GM18870 (cell line): ENCODE results near the gene TRIML2.

ENCODE experiments used
- ATAC-seq: cut with Tn5 transposase; IDR thresholded peaks from one replicate; pipeline ENCODE4 v1.9.1; 2021; ENCODE audit warnings: moderate library complexity; ENCODE audit not compliant: unreplicated experiment

TRIML2 gene

GRCh38 chr4:188109157-188109755, at the start of gene TRIML2:
TRIML2 (minus strand) TSS chr4:188109603; CDS start chr4:188105368, 4,235 bp downstream.
- ATAC-seq, result no peak

DNA sequence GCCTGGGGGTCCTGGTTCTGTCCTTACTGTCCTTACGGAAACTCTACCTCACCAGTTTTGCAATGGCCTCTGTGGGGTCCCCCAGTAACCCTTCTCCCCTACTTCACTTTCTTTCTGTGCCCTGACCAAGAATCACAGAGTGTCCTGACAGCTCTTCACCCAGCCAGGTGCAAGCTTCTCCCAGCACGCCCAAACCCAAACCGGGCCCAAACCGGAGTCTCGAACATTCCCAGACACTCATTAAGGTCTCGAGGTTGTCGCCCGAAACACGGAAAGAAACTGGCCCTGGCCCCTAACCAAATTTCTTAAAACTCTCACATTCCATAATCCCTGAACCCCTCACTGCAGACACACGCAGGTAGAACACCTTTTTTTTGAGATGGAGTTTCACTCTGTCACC, 48.9 kb upstream of the TRIML2 start:
- ATAC-seq, result no peak

DNA sequence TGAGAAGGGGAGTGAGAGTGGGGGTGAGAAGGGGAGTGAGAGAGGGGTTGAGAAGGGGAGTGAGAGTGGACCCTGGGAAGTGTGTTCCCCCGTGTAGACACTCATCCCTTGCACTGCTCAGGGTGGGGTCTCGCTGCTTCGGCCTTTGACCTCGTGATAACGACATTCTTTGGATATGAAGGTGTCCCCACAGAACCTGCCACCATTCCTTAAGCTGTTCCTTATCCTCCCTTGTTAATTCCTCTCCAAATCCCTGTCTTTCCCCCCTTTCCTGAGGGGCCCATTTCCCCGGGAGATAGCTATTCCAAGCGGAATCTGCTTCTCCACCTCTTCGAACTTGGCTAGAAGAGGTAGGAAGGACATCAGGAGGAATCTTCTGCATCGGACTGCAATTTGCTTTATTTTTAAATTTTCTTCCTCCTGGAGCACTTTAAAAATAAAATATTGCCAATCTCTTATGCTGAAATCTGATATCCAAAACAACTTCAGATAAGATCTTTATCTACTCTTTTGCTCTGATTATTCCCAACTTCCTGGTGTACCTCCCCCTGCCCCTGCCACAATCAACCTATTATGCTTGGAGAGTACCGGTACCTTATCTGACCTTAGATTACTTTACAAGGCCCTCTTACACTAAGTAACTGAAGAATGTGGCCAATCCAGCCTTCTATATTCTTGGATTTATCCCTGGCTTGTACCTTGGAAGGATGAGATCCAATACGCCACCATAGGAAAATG, 45.4 kb upstream of the TRIML2 start:
- ATAC-seq, result no peak

GRCh38 chr4:188147776-188148175, 38.4 kb upstream of the TRIML2 start:
- ATAC-seq, result no peak

DNA sequence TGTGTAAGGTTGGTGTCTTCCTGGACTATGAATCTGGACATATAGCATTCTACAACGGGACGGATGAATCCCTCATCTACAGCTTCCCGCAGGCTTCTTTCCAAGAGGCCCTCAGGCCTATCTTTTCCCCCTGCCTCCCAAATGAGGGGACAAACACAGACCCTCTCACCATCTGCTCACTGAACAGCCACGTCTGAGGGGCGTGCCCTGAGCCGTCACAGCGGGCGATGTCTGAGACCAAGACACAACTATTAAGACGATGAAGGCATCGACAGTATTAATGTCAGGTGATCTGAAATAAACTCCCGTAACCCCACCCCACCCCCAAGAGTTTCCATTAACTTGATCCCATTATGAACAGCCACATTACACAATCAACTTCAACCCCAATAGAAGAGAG, 37.8 kb upstream of the TRIML2 start:
- ATAC-seq, result no peak

- no peak for ATAC-seq
These were observed 37.2 kb upstream of the TRIML2 start for GRCh38 chr4:188146618-188147017.

- ATAC-seq, result no peak
These were observed 36.2 kb upstream of the TRIML2 start for GRCh38 chr4:188145601-188146000.

GRCh38 chr4:188143731-188144130, 34.3 kb upstream of the TRIML2 start:
- ATAC-seq, result no peak

DNA sequence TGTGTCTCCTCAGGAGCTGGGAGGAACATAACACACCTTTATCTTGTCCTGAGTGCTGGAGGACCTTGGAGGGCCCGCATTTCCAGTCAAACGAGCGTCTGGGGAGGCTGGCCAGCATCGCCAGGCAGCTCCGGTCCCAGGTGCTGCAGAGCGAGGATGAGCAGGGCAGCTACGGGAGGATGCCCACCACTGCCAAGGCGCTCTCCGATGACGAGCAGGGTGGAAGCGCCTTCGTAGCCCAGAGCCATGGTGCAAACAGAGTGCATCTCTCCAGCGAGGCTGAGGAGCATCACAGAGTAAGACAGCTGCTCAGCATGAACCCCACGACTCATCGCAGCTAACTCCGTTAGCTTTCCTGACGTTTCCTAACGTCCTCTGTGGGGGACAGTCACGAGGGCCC, 30.3 kb upstream of the TRIML2 start:
- ATAC-seq, result no peak

DNA sequence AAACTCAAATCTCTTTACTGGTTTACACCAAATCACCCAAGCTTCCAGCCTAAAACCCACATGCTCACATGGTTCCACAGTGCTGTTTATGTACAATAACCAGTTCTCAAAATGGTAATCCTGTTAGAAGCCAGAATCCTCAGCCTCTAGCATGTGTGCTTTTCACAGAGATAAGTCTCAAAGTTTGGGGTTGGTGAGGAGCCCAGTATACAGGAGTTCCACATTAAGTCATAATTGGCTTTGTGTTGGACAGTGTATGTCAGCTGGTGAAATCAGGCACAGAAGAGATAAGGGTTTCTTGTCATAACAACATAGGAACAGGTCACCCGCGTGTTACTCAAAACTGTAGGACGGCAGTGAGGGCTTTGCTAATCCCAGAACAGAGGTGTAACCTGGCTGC, 29.7 kb upstream of the TRIML2 start, which contains the start of gene TRIML1:
Gene TRIML1 (plus strand): TSS at position 301 of the 400 bp plus-strand sequence. CDS start 118 bp downstream, outside the sequence.
- no peak for ATAC-seq

DNA sequence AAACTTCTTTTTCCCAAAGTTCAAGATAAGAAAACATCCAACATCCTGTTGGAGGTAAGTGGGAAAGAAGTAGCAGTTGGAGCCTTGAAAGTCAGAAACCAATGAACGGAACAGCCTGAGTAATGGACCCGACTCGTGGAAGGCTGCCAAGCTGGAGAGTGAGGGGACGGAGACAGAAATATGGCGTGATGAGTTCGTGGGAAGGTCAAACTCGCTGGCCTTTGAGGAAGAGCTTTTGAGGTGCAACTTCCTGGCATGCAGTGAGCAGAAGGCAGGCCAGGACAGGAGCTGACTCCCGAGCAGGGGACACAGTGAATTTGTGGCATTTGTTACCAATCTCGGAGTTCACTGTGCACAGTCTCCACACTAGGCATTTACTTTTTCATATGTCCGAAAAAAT, 28.8 kb upstream of the TRIML2 start:
- ATAC-seq, result no peak

GRCh38 chr4:188132232-188132631, 22.8 kb upstream of the TRIML2 start:
- no peak for ATAC-seq

GRCh38 chr4:188130355-188130754, 21.0 kb upstream of the TRIML2 start:
- ATAC-seq, result no peak

DNA sequence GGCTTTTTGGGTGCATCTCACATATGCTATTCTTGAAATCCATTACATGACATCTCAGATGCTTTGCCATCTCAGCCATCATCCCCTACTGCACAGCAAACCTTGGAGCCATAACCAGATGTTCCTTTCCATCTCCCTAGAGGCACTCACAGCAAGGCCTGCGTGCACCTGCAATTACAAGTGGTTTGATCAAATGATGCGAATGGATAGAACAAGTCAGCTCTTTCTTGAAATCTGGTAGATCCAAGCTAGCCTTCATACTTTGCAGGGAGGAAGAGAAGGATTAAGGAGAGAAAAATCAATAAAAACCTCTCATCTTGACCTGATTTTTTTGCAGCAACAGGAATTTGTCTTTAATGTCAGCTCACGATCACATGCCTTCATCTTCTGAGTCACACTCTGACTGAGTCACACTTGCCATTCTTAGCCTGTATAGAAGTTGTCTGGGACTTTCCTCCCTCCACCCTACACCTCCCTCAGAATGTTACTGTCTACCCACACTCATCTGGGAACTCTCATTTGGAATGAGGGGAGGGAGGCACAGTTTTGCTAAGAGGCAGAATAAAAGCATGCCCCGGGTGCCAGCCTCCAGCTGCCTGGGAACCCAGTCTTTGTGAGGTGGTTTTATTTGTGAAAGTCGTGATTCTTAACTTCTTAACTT, 17.9 kb upstream of the TRIML2 start:
- no peak for ATAC-seq

- ATAC-seq, result no peak
These were observed 12.1 kb upstream of the TRIML2 start for GRCh38 chr4:188121530-188121929.

DNA sequence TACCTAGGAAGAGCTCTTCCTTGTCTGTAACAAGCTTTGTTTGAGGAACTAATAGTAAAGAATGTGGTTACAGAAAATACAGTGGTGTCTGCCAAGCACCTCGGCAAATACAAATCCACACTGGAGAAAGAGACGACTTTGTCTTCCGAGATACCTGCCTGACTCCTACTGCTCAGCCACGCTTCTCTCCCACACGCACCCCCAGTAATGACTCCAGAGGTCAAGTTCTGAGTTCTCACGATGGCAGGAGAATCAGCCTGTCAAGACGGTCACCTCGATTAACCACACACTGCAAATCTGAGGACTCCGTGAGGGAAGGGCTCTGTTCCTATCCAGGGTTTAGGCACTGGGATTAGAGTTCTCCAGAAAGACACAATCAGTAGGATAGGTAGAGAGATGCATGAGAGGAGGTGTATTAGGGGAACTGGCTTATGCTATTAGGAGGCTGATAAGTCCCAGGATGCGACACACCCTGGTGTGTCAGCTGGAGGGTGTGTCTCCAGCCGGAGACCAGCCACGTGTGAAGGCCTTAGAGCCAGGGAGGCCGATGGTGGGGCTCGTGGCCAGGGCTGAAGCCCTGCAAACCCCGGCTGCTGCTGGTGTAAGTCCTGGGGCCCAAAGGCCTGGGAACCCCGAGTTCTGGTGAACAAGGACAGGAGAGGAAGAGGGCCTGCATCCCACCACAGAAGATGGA, 8.4 kb upstream of the TRIML2 start:
- ATAC-seq, result no peak

- ATAC-seq, result no peak
These were observed 3.8 kb upstream of the TRIML2 start for GRCh38 chr4:188113156-188113555.

DNA sequence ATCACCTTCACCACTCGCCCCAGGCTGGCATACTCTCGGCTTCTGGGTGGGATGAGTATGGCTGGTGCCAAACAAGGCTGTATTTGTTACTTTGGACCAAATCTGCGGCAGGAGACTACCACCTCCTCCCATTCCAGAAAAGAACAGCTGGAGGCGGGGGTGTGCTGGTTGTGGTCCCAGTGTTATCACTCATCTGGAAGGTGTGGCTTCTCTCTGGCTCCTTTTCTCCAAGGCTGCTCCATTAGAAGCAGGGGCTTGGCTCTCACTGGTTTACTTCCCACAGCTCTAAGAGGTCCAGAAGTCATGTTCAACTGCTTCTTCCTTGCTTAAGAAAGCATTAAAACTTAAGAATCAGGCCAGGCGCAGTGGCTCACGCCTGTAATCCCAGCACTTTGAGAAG, 2.6 kb upstream of the TRIML2 start:
- no peak for ATAC-seq

DNA sequence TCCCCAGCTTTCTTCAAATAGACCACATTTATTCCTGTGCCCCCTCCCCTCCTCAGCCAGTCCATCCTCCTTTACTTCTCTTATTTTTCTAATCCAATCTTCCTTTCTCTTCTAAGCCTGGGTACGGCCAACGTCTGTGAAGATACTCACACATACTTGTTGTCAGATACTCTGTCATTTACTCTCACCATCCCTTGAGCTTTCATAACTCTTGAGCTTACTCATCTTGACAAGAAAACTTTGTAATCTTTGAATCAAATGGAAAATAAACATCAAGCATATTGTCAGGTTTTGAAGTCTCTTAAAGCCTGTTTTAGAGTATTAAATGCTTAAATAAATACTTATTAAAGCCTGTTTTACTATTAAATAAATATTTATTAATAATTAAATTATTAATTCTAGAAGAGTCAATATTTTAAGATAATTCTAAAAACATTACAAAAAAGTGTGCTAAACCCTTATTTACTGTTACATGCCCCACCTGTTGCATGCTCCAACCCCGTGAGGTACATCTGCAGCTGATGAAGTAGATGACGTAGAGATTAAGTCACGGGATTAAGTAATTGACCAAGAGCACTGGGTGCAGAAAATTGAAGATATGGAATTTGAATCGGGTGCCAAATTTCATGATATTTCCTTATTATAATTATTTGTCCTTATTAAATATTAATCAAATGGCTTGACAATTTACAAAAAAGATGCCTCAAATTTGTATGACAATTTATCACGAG, 1.5 kb upstream of the TRIML2 start:
- no peak for ATAC-seq

GRCh38 chr4:188110036-188110435, 633 bp upstream of the TRIML2 start:
- no peak for ATAC-seq
